ENCODE results near the gene PRSS8.
A peak's percentile ranks its signal among the peaks of the same experiment; 100 is the strongest.
"Not testable (repeated sequence)": the region's sequence is repeated elsewhere in the genome, so short reads cannot be mapped to it uniquely, and the experiment has no call there.

Gene PRSS8

GRCh38 chr16:31108035-31108793 is 27.3 kb downstream of the PRSS8 start, which contains the start of gene BCKDK:
Gene BCKDK (plus strand): TSS chr16:31108386. CDS start chr16:31109224, 838 bp downstream.
- TF ChIP-seq POLR2A (IDR thresholded peaks at IDR 0.05; ENCODE audit: low read depth, low read length): peak; percentile 60; the same call in 1 of the 2 replicates
- no peak for TF ChIP-seq TAF1 (IDR thresholded peaks at IDR 0.05; ENCODE audit: borderline replicate concordance, low read depth, low read length)
- 0 out of 2 replicates have a peak, but pooled peaks have one; percentile 32 for TF ChIP-seq POLR2AphosphoS5 (IDR thresholded peaks at IDR 0.05; ENCODE audit: low read depth, low read length)
- peak; percentile 95 for DNase-seq (ENCODE audit: insufficient read length)
- FAIRE-seq: peak; percentile 95

- no peak for TF ChIP-seq POLR2AphosphoS5 (IDR thresholded peaks at IDR 0.05; ENCODE audit: low read depth, low read length)
- TF ChIP-seq TAF1 (IDR thresholded peaks at IDR 0.05; ENCODE audit: borderline replicate concordance, low read depth, low read length): no peak
- no peak for TF ChIP-seq POLR2A (IDR thresholded peaks at IDR 0.05; ENCODE audit: low read depth, low read length)
- DNase-seq (ENCODE audit: insufficient read length): peak; percentile 61
These were observed 28.1 kb downstream of the PRSS8 start for GRCh38 chr16:31107465-31107867.

GRCh38 chr16:31106509-31107464 is 28.7 kb downstream of the PRSS8 start:
- TF ChIP-seq POLR2AphosphoS5 (IDR thresholded peaks at IDR 0.05; ENCODE audit: low read depth, low read length): no peak
- TF ChIP-seq POLR2A (IDR thresholded peaks at IDR 0.05; ENCODE audit: low read depth, low read length): no peak
- no peak for TF ChIP-seq TAF1 (IDR thresholded peaks at IDR 0.05; ENCODE audit: borderline replicate concordance, low read depth, low read length)
- DNase-seq (ENCODE audit: insufficient read length): no peak
- no peak for FAIRE-seq

More at GRCh38 chr16:31107465-31107867, 28.1 kb downstream of the PRSS8 start:
- FAIRE-seq: peak; percentile 89

GRCh38 chr16:31105677-31106213 is 29.8 kb downstream of the PRSS8 start:
- FAIRE-seq (no peak), DNase-seq (ENCODE audit: insufficient read length) (peak; percentile 83)
- no peak for TF ChIP-seq TAF1 (IDR thresholded peaks at IDR 0.05; ENCODE audit: borderline replicate concordance, low read depth, low read length)
- TF ChIP-seq POLR2AphosphoS5 (IDR thresholded peaks at IDR 0.05; ENCODE audit: low read depth, low read length): 0 out of 2 replicates have a peak, but pooled peaks have one; percentile 24
- peak; percentile 44; the same call in 1 of the 2 replicates for TF ChIP-seq POLR2A (IDR thresholded peaks at IDR 0.05; ENCODE audit: low read depth, low read length)

GRCh38 chr16:31100876-31101641 is 34.5 kb downstream of the PRSS8 start:
- FAIRE-seq; DNase-seq (ENCODE audit: insufficient read length): not testable (repeated sequence)

GRCh38 chr16:31099860-31100638 is 35.5 kb downstream of the PRSS8 start:
- FAIRE-seq (no peak), DNase-seq (ENCODE audit: insufficient read length) (no peak)
- no peak for TF ChIP-seq POLR2AphosphoS5 (IDR thresholded peaks at IDR 0.05; ENCODE audit: low read depth, low read length)
- no peak for TF ChIP-seq TAF1 (IDR thresholded peaks at IDR 0.05; ENCODE audit: borderline replicate concordance, low read depth, low read length)
- TF ChIP-seq POLR2A (IDR thresholded peaks at IDR 0.05; ENCODE audit: low read depth, low read length): no peak

GRCh38 chr16:31094424-31095120 is 41.0 kb downstream of the PRSS8 start, which contains the start of gene VKORC1:
Gene VKORC1 (minus strand): TSS chr16:31094797. CDS start chr16:31094729, 68 bp downstream.
- TF ChIP-seq POLR2AphosphoS5 (IDR thresholded peaks at IDR 0.05; ENCODE audit: low read depth, low read length) (peak; percentile 35; the same call in 1 of the 2 replicates), TAF1 (IDR thresholded peaks at IDR 0.05; ENCODE audit: borderline replicate concordance, low read depth, low read length) (no peak), POLR2A (IDR thresholded peaks at IDR 0.05; ENCODE audit: low read depth, low read length) (peak; percentile 46; the same call in 1 of the 2 replicates)
- FAIRE-seq (peak; percentile 91), DNase-seq (ENCODE audit: insufficient read length) (peak; percentile 88)

- TF ChIP-seq POLR2AphosphoS5 (IDR thresholded peaks at IDR 0.05; ENCODE audit: low read depth, low read length) (no peak), POLR2A (IDR thresholded peaks at IDR 0.05; ENCODE audit: low read depth, low read length) (no peak), TAF1 (IDR thresholded peaks at IDR 0.05; ENCODE audit: borderline replicate concordance, low read depth, low read length) (no peak)
- no peak for DNase-seq (ENCODE audit: insufficient read length)
- no peak for FAIRE-seq
These were observed 41.5 kb downstream of the PRSS8 start for GRCh38 chr16:31094088-31094423.

- DNase-seq (ENCODE audit: insufficient read length) (no peak), FAIRE-seq (peak; percentile 36)
- TF ChIP-seq POLR2A (IDR thresholded peaks at IDR 0.05; ENCODE audit: low read depth, low read length): no peak
- TF ChIP-seq POLR2AphosphoS5 (IDR thresholded peaks at IDR 0.05; ENCODE audit: low read depth, low read length): no peak
- no peak for TF ChIP-seq TAF1 (IDR thresholded peaks at IDR 0.05; ENCODE audit: borderline replicate concordance, low read depth, low read length)
These were observed 42.3 kb downstream of the PRSS8 start for GRCh38 chr16:31093132-31093703.
